ENCODE data around the gene STAT2. TPM values are rescaled to one million over a fixed set of nuclear protein-coding genes. Genes with fewer than 3 reads are reported as not detected.
A peak's percentile ranks its signal among the peaks of the same experiment; 100 is the strongest.

Gene STAT2
- total RNA-seq, 1 donor from 2014 or later = 327 TPM

- Mint-ChIP-seq H3K36me3 (ENCODE audit: unreplicated experiment) (peaks cover 13% of the 10 kb centered on the region), H3K27me3 (ENCODE audit: unreplicated experiment) (no peaks in the 10 kb centered on the region), H3K4me3 (ENCODE audit: unreplicated experiment) (peak overlapping the region; percentile 98), H3K9me3 (ENCODE audit: unreplicated experiment) (no peaks in the 10 kb centered on the region), H3K4me1 (ENCODE audit: unreplicated experiment) (peaks cover 14% of the 10 kb centered on the region), H3K27ac (ENCODE audit: unreplicated experiment) (peak overlapping the region; percentile 99)
- no peak for DNase-seq (ENCODE audit: extremely low spot score, unreplicated experiment)
- TF ChIP-seq CTCF (IDR thresholded peaks at IDR 0.05) = no peak
These were observed 44.7 kb downstream of the STAT2 start for GRCh38 chr12:56315249-56315621.

GRCh38 chr12:56311003-56311402 lies 48.9 kb downstream of the STAT2 start:
- DNase-seq (ENCODE audit: extremely low spot score, unreplicated experiment) = no peak
- H3K27me3 Mint-ChIP-seq (ENCODE audit: unreplicated experiment) = no peaks in the 10 kb centered on the region
- H3K36me3 Mint-ChIP-seq (ENCODE audit: unreplicated experiment) = peaks cover 16% of the 10 kb centered on the region
- H3K4me1 Mint-ChIP-seq (ENCODE audit: unreplicated experiment) = peaks cover 12% of the 10 kb centered on the region
- no peak overlapping the region for H3K4me3 Mint-ChIP-seq (ENCODE audit: unreplicated experiment)
- no peak overlapping the region for H3K27ac Mint-ChIP-seq (ENCODE audit: unreplicated experiment)
- no peak for TF ChIP-seq CTCF (IDR thresholded peaks at IDR 0.05)
- no peaks in the 10 kb centered on the region for H3K9me3 Mint-ChIP-seq (ENCODE audit: unreplicated experiment)

- DNase-seq (ENCODE audit: extremely low spot score, unreplicated experiment) = no peak
- no peaks in the 10 kb centered on the region for H3K27me3 Mint-ChIP-seq (ENCODE audit: unreplicated experiment)
- H3K9me3 Mint-ChIP-seq (ENCODE audit: unreplicated experiment) = no peaks in the 10 kb centered on the region
- no peaks in the 10 kb centered on the region for H3K4me1 Mint-ChIP-seq (ENCODE audit: unreplicated experiment)
- no peak overlapping the region for H3K4me3 Mint-ChIP-seq (ENCODE audit: unreplicated experiment)
- peaks cover 15% of the 10 kb centered on the region for H3K36me3 Mint-ChIP-seq (ENCODE audit: unreplicated experiment)
- no peak for TF ChIP-seq CTCF (IDR thresholded peaks at IDR 0.05)
- no peak overlapping the region for H3K27ac Mint-ChIP-seq (ENCODE audit: unreplicated experiment)
These were observed 51.2 kb downstream of the STAT2 start for GRCh38 chr12:56308714-56309113.

- no peak for TF ChIP-seq CTCF (IDR thresholded peaks at IDR 0.05)
- no peaks in the 10 kb centered on the region for H3K27me3 Mint-ChIP-seq (ENCODE audit: unreplicated experiment)
- H3K27ac Mint-ChIP-seq (ENCODE audit: unreplicated experiment) = no peak overlapping the region
These were observed 52.5 kb downstream of the STAT2 start for GRCh38 chr12:56307221-56307965.

GRCh38 chr12:56304872-56305590 lies 54.9 kb downstream of the STAT2 start:
- Mint-ChIP-seq H3K27me3 (ENCODE audit: unreplicated experiment) (no peaks in the 10 kb centered on the region), H3K27ac (ENCODE audit: unreplicated experiment) (no peak overlapping the region), H3K4me3 (ENCODE audit: unreplicated experiment) (no peak overlapping the region), H3K9me3 (ENCODE audit: unreplicated experiment) (no peaks in the 10 kb centered on the region), H3K36me3 (ENCODE audit: unreplicated experiment) (peaks cover 8% of the 10 kb centered on the region), H3K4me1 (ENCODE audit: unreplicated experiment) (peaks cover 15% of the 10 kb centered on the region)
- no peak for DNase-seq (ENCODE audit: extremely low spot score, unreplicated experiment)
- TF ChIP-seq CTCF (IDR thresholded peaks at IDR 0.05) = no peak

More at GRCh38 chr12:56307221-56307965, 52.5 kb downstream of the STAT2 start:
- no peaks in the 10 kb centered on the region for H3K9me3 Mint-ChIP-seq (ENCODE audit: unreplicated experiment)
- H3K4me1 Mint-ChIP-seq (ENCODE audit: unreplicated experiment) = peaks cover under 1% of the 10 kb centered on the region
- DNase-seq (ENCODE audit: extremely low spot score, unreplicated experiment) = no peak
- H3K36me3 Mint-ChIP-seq (ENCODE audit: unreplicated experiment) = peaks cover 15% of the 10 kb centered on the region
- no peak overlapping the region for H3K4me3 Mint-ChIP-seq (ENCODE audit: unreplicated experiment)
